Epithelial cell of esophagus (primary cell): ENCODE results near the gene SLCO4C1.

ENCODE experiments used
- DNase-seq: peaks from one replicate; pipeline ENCODE4 v3.0.0; 2010; ENCODE audit warnings: low read depth
- H3K4me3 ChIP-seq: 2 replicates; pipeline ENCODE4 v1.5.1; 2011; ENCODE audit warnings: mild to moderate bottlenecking, low read length, control low read depth
- TF ChIP-seq, protein P1 (sequence below): IDR thresholded peaks from 2 replicates; pipeline ENCODE4 v1.5.1; 2011; ENCODE audit warnings: low read depth, mild to moderate bottlenecking, low read length, control low read depth, inconsistent platforms; ENCODE audit not compliant: insufficient read depth; ENCODE audit errors: missing control alignments

Gene SLCO4C1

DNA sequence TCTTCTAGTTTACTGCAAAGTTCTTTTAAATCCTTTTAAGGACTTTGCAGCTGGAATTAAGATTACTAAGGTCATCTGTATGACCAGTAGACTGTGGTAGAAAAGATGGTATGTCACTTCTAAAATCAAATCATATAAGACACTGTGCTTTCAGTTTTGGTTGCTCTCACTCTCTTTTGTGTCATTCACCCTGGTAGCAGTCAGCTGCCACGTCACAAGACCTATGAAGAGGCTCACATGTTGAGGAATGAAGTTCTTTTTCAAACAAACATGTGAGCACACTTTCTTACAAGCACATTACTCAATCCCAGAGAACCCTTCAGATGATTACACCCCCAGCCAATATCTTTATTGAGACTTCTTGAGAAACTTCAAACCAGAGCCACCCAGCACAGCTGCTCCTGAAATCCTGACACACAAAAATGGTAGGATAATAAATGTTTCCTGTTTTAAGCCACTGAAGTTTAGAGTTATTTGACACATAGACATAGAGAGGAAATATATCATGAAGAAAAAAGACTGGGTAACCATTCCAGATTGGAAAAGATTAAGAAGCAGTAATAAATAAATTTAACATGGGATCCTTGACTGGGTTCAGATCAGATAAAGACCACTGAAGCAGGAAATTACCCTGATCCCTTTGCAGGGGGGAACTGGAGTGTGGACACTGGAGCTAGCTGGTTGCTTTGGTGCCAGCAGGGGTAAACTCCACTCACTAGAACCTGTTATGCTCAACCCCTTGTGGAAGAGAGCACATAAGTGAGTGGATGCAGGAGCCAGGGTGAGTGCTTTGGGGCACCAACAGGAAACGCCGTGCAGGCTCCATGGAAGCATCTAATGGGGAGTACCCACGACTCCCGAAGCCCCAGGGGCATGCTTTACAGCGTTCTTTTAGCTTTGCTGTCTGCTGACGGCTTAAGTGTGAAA is 64.1 kb downstream of the SLCO4C1 start:
- DNase-seq: no peak
- TF ChIP-seq, protein P1, sequence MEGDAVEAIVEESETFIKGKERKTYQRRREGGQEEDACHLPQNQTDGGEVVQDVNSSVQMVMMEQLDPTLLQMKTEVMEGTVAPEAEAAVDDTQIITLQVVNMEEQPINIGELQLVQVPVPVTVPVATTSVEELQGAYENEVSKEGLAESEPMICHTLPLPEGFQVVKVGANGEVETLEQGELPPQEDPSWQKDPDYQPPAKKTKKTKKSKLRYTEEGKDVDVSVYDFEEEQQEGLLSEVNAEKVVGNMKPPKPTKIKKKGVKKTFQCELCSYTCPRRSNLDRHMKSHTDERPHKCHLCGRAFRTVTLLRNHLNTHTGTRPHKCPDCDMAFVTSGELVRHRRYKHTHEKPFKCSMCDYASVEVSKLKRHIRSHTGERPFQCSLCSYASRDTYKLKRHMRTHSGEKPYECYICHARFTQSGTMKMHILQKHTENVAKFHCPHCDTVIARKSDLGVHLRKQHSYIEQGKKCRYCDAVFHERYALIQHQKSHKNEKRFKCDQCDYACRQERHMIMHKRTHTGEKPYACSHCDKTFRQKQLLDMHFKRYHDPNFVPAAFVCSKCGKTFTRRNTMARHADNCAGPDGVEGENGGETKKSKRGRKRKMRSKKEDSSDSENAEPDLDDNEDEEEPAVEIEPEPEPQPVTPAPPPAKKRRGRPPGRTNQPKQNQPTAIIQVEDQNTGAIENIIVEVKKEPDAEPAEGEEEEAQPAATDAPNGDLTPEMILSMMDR: no peak

DNA sequence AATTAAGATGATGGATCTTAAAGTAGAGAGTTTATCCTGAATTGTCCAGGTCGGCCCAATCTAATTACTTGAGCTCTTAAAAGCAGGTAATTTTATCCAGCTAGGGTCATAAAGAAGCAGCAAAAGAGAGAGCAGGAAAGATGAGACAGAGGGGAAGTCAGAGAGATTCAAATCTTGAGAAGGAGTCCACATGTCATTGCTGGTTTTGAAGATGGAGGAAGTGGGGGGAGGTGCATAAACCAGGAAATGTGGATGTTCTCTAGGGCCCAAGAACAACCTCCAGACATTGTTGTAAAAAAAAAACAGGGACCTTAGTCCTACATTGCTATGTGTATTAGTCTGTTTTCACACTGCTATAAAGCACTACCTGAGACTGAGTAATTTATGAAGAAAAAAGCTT is 66.4 kb downstream of the SLCO4C1 start:
- TF ChIP-seq, protein P1: no peak
- DNase-seq: no peak

More for the DNA sequence above, 64.1 kb downstream of the SLCO4C1 start:
- H3K4me3 ChIP-seq: no peak overlapping the region

DNA sequence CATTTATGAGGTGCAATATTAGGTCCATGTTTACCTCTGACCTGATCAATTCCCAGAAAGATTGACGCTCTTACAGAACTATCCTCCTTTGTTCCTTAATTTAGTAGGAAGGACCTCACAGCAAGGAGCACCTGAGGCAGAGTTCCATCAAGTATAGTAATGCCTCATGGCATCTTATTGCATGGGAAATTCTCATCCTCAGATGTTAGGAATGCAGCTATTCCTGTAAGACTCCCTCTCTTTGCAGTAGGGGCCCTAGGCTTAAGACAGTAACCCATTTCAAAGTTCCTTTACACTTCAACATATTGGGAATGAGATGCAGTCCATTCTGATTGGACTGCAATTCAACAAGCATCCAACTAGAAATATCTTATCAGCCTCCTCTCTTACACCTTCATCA is 69.8 kb downstream of the SLCO4C1 start:
- no peak overlapping the region for H3K4me3 ChIP-seq
- TF ChIP-seq, protein P1: no peak
- peak; percentile 63 for DNase-seq

More for the DNA sequence above, 66.4 kb downstream of the SLCO4C1 start:
- no peak overlapping the region for H3K4me3 ChIP-seq

DNA sequence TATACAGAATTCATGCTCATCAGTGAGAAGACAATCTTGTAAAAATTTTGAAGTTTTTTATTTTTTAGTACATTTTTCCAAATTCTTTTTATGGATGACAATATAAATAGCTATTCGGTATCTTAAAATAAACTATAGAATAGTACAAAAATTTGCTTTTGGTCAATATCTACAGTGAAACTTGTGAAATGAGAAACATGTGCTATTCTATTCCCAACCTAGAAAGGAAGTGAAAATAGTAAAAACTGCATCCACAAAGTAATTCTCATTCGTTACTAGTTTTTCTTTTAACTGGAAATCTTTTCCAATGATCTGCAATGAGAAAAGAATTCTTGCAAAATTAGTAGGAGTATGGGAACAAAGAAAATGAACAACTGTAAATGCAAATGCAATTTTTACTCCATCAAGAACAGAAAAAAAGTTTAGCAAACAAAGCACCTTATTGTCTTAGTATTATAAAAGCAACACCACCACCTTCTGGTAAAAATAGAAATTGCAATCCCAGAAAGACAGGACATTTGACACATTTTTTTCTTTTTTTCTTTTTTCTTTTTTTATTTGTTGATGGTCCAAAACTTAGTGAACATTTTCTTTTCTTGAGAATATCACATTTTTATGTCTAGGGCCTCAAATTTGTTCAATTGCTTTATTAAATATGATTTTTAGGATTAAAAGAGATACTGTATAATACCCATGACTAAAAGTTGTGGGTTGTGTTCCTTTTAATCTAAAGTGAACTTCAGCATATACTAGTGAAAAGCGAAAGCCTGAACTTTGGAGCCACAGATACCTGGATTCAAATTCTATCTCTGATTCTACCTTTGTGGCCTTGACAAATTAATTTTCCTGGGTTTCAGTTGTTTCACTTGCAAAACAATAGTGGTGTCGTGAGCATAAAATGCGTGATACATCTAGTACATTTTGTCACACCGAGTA is 72.3 kb downstream of the SLCO4C1 start:
- DNase-seq: peak; percentile 48
- H3K4me3 ChIP-seq: no peak overlapping the region
- TF ChIP-seq, protein P1: peak; percentile 55

DNA sequence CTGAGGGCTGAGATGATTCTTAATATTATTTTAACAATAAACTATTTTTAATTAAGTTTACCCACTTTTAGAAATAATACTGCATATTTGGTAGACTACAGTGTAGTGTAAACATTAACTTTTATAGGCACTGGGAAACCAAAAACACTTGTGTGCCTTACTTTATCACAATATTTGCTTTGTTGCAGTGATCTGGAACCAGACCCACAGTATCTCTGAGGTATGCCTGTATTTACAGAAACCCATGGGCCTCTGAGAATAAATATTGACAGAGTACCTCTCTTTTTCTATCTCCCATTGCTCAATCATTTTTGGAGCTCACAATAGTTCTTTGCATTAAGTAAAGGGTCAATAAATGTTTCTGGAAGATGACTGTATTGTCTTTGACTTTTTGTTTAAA is 73.3 kb downstream of the SLCO4C1 start:
- TF ChIP-seq, protein P1: no peak
- no peak for DNase-seq
- H3K4me3 ChIP-seq: no peak overlapping the region

DNA sequence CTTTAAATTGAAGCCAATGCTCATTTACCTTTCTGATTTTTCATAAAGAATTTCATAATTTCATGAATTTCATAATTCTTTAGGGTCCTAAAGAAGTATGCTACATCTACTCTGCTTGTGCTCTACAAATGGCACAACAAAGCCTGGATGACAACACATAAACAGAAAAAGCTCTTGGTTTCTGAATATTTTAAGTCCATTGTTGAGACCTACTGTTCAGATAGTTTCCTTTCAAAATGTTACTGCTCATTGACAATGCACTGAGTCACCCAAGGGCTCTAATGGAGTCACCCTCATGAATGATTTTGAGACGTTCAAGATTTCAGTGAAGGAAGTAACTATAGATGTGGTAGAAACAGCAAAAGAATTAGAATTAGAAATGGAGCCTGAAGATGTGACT is 74.1 kb downstream of the SLCO4C1 start:
- no peak overlapping the region for H3K4me3 ChIP-seq
- DNase-seq: no peak
- TF ChIP-seq, protein P1: no peak
